GM19351 (cell line): ENCODE measurements around the gene KCTD15.

ENCODE experiments used
- ATAC-seq: cut with Tn5 transposase; IDR thresholded peaks from one replicate; pipeline ENCODE4 v1.9.1; 2021; ENCODE audit warnings: mild to moderate bottlenecking, moderate library complexity; ENCODE audit not compliant: unreplicated experiment

The KCTD15 gene

DNA sequence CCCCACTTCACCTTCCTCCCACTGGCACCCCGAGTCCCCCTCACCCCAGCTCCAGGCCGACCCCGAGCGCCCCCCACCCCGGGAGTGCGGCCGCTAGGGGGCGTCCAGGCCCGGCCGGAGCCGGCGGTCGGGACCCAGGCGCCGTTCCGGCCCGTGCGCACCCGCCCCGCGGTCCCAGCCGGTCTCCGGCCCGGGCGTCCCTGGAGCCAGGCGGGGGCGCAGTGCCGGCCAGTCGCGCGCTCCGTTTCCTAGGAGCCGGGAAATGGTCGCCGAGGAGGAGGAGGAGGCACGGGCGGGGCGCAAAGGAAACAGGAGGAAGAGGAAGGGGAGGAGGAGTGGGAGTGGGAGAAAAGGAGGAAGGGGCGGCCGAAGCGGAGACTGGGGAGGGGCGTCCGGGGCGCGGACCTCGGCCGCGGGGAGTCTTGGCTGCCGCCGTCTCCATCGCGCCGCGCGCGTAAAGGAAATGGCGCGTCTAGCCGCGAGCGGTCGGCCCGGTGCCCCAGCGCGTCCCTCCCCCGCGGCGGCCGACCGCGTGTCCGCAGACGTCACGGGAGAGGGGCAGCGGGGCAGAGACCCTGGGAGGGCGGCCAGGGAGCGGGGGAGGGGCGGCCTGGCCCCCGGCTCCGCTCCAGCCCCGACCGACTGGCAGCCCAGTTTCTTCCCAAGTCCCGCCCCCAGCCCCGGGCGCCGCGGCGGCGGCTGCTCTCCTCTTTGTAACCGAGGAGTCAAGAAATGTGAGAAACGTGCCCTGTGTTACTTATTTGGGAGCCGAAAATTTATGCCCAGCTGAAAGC is 1.1 kb upstream of the KCTD15 start:
- ATAC-seq = no peak

DNA sequence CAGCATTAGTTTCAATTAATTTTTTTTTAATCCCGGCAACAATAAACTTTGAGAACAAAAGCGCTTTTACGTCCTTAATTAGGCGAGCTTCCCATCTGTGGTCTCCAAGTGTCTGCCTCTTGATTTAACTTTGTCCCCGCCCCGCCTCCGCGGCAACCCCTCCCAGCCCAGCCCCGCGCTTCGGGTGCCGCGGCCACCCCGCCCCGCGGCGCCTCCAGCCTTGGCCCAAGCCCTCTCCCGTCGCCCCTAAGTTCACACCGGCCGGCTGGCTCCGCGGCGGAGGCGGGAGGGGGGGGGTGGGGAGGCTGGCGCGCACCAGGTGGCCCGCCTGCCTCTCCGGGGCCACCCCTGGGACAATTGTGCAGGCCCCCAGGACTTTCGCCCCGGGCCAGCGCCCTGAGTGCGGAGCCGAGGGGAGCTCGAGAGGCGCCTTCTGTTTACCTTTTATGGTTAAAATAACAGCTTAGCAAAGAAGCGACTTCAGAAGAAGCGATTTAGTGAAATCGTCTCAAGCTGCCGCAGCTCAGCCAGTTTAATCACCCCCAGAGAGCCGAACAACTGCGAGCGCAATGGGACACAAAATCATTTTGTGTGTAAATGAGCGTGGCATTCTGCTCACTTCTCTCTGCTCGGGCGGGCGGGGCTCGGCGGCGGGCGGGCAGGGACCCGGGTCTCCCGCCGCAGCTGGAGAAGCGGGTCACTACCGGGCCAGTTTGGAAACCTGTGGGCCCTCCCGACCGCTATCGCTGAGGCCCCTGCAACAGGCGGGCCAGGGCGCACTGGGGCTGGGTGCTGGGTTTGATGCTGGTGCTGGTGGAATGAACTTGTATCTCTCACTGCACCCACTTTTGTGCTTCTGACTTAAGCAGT is 1.4 kb downstream of the KCTD15 start:
- no peak for ATAC-seq

DNA sequence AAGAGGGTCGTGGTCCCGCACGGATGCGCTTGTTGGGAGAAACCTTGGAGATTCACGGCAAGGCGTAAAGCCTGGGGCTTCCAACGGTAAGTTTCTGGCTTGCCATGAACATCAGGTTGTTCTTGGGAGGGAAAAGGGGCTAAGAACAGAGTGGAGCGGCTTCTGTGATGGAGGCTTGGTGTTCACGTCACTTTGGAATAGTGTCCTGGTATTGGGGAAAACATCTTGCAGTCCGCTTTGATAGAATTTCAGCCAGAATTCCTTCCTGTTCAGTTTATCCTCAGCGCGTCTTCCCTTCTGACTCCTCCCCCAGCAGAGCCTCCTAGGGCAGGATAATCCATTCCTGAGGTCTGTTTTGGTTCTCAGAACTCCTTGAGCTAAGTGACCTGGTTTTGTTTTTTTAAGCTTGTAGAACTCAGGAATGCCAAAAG is 2.0 kb downstream of the KCTD15 start:
- no peak for ATAC-seq

DNA sequence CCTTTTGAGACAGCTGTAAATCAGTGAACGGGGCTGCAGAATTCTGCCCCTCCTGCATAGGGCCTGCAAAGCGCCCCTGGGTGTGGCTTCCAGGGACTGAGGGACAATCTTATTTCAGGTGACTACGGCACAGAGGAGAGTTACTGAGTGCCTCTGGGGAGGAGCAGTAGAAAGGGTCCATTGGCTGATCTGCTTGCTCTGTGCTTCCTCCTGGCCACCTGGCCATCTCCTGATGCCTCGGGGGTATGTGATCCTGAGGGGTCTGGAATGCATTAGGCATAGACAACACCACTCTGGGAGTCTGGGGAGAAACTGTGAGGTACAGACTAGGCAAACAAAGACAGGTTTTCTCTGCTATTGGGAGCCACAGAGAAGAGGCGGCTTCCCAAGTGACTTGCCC is 2.8 kb downstream of the KCTD15 start:
- ATAC-seq = no peak

DNA sequence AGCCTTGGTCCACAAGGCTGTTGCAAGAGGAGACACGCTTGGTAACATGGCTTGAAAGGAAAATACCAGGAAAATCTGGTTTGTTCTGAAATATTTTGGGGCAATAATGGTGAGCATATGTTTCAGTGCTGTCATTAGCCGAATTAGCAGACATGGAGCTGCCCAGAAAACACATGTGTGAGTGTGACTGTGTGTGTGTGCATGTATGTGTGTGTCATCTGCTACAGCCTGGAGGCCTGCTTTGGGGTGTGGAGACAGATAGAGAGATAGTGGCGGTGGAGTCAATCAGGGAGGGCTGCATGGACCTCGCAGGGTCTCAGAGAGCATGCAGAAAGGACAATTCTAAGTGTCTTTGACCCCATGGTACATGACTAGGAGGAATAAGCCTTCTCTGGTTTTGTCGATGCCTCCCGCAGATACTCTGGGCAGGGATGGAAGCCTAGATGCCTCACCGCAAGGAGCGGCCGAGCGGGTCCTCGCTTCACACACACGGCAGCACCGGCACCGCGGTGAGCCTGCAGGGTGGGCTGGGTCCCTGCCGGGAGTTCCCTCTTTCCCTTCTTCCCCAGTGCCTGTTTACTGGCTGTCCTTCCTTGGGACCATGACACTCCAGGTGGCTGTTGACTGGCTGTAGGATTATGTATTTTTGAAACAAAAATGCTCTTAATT is 3.5 kb downstream of the KCTD15 start:
- no peak for ATAC-seq

DNA sequence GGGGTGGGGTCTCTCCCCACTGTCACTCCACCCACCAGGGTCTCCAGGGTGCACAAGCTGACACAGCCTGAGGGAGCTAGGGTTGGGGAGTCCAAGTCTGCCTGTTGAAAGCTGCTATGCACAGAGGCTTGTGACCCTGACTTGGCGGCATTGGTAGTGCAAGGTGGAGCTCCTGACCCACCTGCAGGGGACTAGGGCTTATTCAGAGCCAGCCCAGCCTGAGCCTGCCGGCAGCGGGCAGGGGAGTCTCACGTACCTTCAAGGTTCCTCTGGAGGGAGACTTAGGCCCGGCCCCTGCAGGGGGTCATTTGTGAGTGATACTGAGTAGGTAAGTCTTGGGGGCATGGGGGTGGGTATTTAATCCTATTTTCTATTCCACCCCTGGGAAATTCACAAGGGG is 4.7 kb downstream of the KCTD15 start:
- no peak for ATAC-seq

DNA sequence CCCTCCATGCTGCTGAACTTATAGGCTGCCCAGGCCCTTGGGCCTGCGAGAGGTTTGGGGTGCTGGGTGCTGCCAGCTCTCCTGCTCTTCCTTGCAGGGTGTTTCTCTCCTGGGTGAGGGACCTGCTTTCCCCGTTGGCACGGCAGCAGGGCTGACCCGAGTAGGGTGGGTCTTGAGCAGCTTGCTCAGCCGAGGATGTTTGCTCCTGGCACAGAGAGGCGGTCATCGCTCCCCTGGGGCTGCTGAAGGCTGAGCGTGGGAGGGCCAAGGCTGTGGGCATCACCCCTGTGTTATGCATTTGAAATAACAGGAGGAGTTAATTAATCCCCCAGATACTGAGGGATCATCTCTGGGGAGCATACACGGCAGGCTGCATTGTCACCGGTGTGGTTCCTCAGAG is 5.3 kb downstream of the KCTD15 start:
- no peak for ATAC-seq

DNA sequence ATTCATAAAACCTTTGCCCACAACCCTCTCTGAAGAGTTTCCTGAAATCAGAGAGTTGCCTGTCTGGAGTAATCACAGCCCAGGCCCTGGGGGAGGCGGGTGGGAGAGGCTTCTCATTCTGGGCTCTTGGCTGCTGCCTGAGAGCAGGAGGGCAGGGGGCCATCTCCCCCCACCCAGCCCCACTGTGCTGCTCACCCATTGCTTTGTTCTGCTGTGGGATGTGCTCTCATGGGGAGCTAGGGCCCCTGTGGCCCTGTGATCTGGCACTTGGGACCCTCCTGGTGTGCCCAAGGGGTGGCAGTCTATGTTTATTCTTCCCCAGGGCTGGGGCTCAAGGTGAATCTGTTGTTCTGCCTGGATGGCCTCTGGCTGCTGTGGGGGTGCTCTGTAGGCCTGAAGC is 6.1 kb downstream of the KCTD15 start:
- no peak for ATAC-seq

DNA sequence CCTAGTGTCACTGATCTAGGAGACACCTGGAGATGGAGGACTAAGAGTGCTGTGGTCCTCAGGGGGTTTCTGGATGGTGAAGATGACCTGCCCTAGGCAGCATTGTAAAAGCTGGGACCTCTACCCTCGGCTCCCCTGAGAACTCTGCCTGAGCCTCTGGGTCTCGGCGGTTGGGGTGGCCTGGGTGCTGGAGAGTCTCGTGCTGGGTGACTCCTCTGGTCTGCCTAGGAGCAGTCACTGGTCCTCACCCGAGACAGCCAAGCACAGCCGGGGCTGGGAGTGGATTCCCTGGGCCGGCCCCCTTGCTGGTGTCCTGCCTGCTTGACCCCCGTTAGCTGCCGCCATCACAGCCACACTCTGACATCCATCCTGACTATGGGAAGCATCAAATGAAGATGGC is 6.7 kb downstream of the KCTD15 start:
- ATAC-seq = no peak

DNA sequence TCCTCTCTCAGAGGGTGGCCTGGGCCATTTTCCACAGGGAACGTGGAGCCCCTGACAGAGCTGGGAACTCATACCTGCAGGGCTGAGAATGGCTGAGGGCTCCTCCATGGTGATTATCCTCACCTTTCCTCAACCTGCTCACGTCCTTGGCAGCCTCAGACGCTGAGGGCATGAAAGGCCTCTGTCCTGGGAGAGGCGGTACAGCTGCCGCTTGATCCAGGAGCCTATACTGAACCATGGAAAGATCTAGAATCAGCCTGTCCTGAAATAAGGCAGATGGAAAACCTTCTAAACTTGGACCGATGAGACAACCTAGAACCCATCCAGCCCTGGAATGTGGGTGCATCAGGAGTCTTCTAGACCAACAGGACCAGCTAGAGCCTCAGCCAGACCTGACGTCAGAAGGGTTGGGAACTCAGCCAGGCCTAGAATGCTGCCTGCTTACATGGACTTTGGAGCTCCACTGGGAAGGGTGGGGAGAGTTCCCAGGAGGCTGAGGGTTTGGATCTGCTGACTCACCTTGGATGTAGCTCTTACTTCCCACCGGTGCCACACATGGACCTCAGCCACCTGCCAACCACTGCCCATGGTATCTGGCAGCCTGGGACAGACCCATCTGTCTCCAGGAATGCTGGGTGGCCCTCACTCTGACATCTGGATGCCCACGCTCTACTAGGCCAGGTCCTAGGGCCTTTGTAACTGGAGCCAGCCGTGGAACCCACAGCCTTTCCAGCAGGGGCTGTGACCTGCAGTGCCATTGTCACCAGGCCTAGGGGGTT is 7.5 kb downstream of the KCTD15 start:
- ATAC-seq = no peak

DNA sequence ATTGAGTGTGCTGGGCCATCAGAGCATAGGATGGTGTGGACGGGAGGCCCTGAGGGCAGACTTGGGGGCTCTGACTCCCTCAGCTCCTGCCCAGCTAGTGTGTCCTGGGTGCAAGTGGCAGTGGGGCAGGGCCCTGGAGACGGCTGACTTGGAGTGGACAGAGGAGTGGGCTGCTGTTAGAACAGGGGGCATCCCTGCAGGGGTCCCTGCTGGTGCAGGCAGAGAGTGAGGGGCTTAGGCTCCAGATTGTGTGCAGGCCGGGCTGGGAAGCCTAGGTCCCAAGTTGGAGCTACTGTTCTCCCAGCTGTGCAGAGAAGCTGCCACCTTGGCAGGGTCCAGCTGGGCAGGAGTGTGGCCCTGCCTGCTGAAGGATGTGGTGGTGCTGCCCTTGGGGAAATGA is 8.6 kb downstream of the KCTD15 start:
- no peak for ATAC-seq

DNA sequence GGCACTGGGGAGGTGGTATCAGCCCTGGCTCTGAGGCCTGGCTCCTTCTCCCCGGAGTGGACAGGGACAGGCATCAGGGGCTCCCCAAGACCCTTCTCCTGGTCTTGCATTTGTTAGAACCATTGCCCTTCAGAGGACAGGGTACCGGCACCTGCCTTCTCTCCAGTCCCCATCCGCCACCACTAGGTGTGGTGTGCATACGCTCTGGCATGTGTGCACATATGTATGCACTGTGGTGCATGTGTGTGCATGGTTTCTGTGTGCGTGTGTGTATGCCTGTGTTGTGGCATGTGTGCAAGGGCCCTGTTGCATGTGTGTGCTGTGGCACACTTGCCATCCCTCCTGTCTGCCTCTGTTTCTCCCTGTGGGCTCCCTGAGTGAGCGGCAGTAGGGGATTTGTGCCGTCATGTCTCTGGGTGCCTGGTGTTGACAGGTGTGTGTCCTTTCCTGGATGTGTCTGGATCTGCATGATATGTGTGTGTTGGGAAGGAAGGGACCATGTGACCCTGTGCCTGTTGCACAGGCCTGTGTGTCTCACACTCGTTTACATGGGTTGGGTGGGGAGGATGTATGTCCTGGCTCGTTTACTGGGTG is 9.3 kb downstream of the KCTD15 start:
- ATAC-seq = no peak

DNA sequence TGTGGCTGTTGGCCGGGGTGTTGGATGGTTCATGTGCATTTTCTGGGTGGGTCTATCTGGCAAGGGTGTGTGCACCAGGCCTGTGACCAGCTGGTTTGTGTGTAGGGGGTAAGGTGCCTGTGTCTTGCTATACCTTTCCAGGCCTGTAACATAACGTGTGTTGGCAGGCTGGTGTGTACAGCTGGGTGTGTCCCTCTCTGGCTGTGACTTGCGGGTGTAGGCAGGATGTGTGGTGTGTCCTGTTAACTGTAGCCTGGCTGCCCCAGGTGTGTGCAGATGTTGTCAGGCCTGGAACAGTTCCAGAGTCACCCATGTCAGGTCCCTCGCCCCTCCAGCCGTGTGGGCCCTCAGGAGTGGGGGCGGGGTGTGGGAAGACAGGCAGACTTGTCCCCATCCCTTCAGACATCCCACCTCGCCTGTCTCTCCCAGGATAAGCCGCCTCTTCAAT is 9.8 kb downstream of the KCTD15 start:
- no peak for ATAC-seq

DNA sequence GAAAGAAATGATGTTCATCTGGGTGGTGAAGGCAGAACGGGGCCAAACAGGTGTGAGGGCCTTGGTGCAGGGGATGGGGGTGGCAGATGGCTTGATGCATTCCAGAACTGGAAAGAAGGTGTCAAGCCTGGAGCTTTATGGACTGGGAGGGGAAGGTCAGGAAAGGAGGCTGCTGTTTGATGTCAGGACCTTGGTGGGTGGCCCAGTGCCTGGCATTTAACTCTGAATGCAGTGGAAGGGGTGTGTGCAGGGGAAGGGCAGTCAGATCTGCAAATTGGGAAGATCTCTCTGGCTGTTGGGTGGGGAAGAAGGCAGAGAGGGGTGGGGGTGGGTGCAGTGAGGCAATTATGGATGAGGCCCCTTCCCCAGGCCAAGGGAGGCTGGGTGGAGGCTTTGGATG is 11.7 kb downstream of the KCTD15 start:
- ATAC-seq = no peak

DNA sequence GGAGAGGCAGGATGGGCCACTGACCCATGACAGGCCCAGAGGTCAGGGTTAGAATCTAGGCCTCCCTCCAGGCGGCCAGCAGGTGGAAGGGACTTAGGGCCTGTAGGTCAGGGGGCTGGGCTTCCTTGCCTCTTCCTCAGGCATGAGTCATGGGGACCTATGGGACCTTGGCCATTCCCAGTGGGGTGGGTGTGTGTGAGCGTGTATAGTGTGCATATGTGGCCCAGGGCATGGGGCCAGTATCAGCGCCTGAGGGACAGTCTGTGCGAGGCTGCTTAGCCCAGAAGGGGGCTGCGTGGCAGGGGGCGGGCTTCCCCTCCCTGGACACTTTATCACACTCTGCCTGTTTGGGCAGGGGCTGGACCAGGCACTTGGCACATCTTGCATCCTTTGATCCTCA is 13.3 kb downstream of the KCTD15 start:
- ATAC-seq = no peak

DNA sequence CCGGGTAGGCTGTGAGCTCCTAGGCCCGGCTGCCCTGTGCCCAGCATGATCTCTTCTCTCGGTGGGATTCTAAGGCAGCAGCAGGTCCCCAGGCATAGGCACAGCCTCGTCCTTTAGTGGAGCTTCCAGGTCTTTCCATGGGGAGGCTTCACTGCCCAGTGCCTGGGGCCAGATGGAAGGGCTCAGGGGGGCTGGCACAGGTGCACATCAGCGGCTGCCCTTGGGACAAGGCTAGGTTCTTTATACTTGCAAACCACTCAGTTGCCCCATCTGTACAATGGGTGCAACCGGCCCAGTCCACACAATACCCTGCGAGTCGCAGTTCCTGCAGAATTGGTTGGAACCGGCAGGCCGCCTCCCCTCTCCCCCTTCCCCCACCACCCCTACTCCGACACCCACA is 14.2 kb downstream of the KCTD15 start:
- ATAC-seq = no peak

DNA sequence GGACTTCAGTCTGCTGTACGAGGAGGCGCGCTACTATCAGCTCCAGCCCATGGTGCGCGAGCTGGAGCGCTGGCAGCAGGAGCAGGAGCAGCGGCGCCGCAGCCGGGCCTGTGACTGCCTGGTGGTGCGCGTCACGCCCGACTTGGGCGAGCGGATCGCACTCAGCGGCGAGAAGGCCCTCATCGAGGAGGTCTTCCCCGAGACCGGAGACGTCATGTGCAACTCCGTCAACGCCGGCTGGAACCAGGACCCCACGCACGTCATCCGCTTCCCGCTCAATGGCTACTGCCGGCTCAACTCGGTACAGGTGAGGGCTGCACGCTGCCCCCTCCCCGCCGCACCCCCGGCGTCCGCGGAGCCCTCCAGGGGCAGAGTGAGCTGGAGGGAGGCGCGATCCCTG is 14.6 kb downstream of the KCTD15 start:
- no peak for ATAC-seq

DNA sequence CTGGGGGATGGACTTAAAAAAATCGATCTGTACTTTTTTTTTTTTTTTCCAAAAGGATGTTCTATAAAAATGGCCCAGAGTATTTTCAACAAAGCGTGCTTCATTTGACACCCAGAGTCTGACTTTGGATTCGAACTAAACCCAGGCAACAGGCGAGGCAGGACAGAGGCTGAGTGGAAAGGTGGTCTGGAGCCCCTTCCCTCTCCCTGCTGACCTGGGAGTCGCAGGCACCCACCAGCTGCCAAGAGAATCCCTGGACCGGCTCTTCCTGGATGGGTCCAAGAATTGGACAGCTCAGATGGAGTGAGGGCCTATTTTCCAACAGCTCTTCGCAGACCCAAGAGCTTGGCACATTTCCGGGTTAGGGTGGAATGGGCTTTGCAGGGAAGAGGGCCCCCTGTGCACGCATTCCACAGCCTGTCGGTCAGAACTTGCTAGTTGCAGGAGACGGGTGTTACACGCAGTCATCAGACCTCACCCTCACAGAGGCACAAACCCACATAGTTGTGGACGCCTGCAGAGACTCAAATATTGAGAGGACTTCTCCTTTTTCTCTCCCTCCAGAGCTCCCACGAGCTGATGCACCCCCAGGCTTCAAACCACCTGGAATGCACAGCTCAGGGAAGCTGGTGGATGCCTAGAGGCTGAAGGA is 15.2 kb downstream of the KCTD15 start:
- ATAC-seq = no peak

DNA sequence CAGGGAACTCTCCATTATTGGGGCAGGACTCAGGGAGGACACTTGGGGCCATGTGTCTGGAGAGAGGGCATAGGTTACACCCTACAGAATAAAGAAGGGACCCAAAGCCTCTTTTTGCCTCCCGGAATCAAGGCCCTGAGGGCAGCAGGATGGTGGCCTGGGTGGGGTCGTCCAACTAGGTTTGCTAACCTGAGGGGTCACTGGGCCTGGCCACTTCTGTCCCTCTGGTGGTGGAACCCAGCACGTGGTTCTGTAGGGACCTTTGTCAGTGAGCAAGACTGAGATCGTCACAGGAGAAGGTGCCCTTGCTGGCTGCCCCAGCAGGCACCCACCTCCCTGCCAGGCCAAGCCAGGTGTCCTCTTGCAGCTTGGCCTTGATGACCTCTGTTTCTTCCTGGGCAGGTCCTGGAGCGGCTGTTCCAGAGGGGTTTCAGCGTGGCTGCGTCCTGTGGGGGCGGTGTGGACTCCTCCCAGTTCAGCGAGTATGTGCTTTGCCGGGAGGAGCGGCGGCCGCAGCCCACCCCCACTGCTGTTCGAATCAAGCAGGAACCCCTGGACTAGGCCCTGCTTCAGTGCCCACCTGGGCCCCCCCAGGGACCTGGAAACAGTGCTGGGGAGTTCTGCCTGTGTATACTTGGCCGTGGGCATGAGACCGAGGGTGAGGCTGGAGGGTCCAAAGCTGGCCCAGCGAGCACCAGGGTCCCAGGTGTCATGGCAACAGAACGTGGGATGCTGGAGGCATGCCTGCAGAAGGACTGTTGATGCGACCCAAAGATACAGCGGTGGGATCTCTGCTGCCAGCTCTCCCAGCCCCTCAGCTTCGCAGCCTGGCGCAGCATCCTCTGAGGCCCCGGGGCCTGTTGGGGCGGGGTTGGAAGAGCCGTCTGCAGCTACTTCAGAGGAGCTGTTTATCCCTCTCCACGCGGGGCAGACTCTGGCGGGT is 16.0 kb downstream of the KCTD15 start:
- ATAC-seq = no peak
